OCI-LY3 (cell line): ENCODE data around the gene ST7.
"Not testable (repeated sequence)": the region's sequence is repeated elsewhere in the genome, so short reads cannot be mapped to it uniquely, and the experiment has no call there.

Experiments used
- H2AFZ ChIP-seq: fragments of 200-600, 300-600 bp; shearing (Covaris generic); 2 replicates; pipeline ENCODE4 v1.6.0; 2014; ENCODE audit warnings: antibody characterized with exemption, low read depth, low read length
- H3K27ac ChIP-seq: fragments of 200-600, 300-600 bp; sonication (generic); 2 replicates; pipeline ENCODE4 v1.5.1; 2014; ENCODE audit warnings: mild to moderate bottlenecking, low read length, moderate library complexity, mixed read lengths
- H3K27me3 ChIP-seq: fragments of 200-600, 300-600 bp; sonication (generic); 2 replicates; pipeline ENCODE4 v1.6.1; 2014; ENCODE audit warnings: low read depth, low read length, mixed read lengths
- H3K36me3 ChIP-seq: fragments of 200-600, 300-600 bp; sonication (generic); replicated peaks from 2 replicates; pipeline ENCODE3; 2014; ENCODE audit warnings: low read depth, low read length, mixed read lengths
- H3K4me1 ChIP-seq: fragments of 300-600, 200-600 bp; sonication (generic); 2 replicates; pipeline ENCODE4 v1.6.1; 2014; ENCODE audit warnings: low read length, mixed read lengths
- H3K4me2 ChIP-seq: fragments of 200-600, 300-600 bp; sonication (generic); 2 replicates; pipeline ENCODE4 v1.6.1; 2014; ENCODE audit warnings: low read length, mixed read lengths
- H3K4me3 ChIP-seq: fragments of 300-600, 200-600 bp; sonication (generic); 2 replicates; pipeline ENCODE4 v1.5.1; 2014; ENCODE audit warnings: antibody characterized with exemption, mild to moderate bottlenecking, low read length, moderate library complexity
- H3K79me2 ChIP-seq: fragments of 300-600, 200-600 bp; shearing (Covaris generic); 2 replicates; pipeline ENCODE4 v1.6.1; 2014; ENCODE audit warnings: mild to moderate bottlenecking, low read length, mixed read lengths
- H3K9ac ChIP-seq: fragments of 300-600, 200-600 bp; shearing (Covaris generic); 2 replicates; pipeline ENCODE4 v1.6.0; 2014; ENCODE audit warnings: mild to moderate bottlenecking, low read length, moderate library complexity
- H3K9me3 ChIP-seq: fragments of 200-600, 300-600 bp; shearing (Covaris generic); 2 replicates; pipeline ENCODE4 v1.6.1; 2014; ENCODE audit warnings: low read length, mixed read lengths; ENCODE audit not compliant: insufficient read depth
- H4K20me1 ChIP-seq: fragments of 200-600, 300-600 bp; sonication (generic); 2 replicates; pipeline ENCODE4 v1.6.1; 2016; ENCODE audit warnings: low read length, mixed read lengths; ENCODE audit not compliant: insufficient read depth
- EZH2phosphoT487 ChIP-seq: fragments of 200-600 bp; shearing (Covaris generic); IDR thresholded peaks from 2 replicates; pipeline ENCODE4 v1.6.1; 2018; ENCODE audit warnings: antibody characterized with exemption, mixed run types, low read depth
- TF ChIP-seq, protein P1 (sequence below): fragments of 200-600, 300-600 bp; sonication (generic); IDR thresholded peaks from 2 replicates; pipeline ENCODE4 v1.5.1; 2014; ENCODE audit warnings: antibody characterized with exemption, low read length, low read depth

The ST7 gene

DNA sequence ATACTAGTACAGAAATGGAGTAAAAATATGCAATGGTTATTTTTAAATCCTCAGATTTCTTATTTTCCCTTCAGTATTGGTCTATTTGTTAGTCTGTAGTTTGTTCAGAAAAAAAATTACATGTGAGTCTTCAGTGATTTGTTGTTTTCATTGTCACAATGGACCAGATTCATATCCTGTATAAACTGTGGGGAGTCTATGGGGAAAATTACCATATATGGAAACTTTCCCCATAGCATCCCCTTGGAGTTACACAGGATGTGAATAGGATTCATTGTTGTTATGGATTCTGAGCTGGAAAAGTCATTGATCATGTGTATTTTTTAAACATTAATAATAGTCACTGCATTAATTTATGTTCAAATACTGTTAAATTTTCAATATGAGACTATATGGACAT, 72.6 kb downstream of the ST7 start:
- no peak overlapping the region for H3K4me3 ChIP-seq
- H3K9ac ChIP-seq, result no peak overlapping the region
- H3K27me3 ChIP-seq, result no peaks in the 10 kb centered on the region
- H3K36me3 ChIP-seq, result peaks cover 47% of the 10 kb centered on the region
- no peak overlapping the region for H3K27ac ChIP-seq
- H3K4me2 ChIP-seq, result no peak overlapping the region
- H4K20me1 ChIP-seq, result peaks cover 77% of the 10 kb centered on the region
- peaks cover 11% of the 10 kb centered on the region for H3K4me1 ChIP-seq
- TF ChIP-seq, protein P1, sequence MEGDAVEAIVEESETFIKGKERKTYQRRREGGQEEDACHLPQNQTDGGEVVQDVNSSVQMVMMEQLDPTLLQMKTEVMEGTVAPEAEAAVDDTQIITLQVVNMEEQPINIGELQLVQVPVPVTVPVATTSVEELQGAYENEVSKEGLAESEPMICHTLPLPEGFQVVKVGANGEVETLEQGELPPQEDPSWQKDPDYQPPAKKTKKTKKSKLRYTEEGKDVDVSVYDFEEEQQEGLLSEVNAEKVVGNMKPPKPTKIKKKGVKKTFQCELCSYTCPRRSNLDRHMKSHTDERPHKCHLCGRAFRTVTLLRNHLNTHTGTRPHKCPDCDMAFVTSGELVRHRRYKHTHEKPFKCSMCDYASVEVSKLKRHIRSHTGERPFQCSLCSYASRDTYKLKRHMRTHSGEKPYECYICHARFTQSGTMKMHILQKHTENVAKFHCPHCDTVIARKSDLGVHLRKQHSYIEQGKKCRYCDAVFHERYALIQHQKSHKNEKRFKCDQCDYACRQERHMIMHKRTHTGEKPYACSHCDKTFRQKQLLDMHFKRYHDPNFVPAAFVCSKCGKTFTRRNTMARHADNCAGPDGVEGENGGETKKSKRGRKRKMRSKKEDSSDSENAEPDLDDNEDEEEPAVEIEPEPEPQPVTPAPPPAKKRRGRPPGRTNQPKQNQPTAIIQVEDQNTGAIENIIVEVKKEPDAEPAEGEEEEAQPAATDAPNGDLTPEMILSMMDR, result no peak
- peaks cover 12% of the 10 kb centered on the region; the same call in 1 of the 2 replicates for H3K9me3 ChIP-seq
- no peak overlapping the region for H2AFZ ChIP-seq
- peaks cover 97% of the 10 kb centered on the region for H3K79me2 ChIP-seq

GRCh38 chr7:117030346-117030745, 77.0 kb downstream of the ST7 start:
- not testable (repeated sequence) for H3K27ac ChIP-seq, H3K4me3 ChIP-seq, H3K4me2 ChIP-seq, H3K4me1 ChIP-seq, H3K27me3 ChIP-seq, H2AFZ ChIP-seq, H3K9ac ChIP-seq
- Histone ChIP-seq H3K79me2 (peaks cover 87% of the 10 kb centered on the region), H3K36me3 (peaks cover 33% of the 10 kb centered on the region), H4K20me1 (peaks cover 66% of the 10 kb centered on the region), H3K9me3 (peaks cover 12% of the 10 kb centered on the region; the same call in 1 of the 2 replicates)

- not testable (repeated sequence) for H3K27me3 ChIP-seq, H3K9ac ChIP-seq, H2AFZ ChIP-seq, H3K4me1 ChIP-seq, H3K4me2 ChIP-seq, H3K27ac ChIP-seq, H3K4me3 ChIP-seq
- peaks cover 87% of the 10 kb centered on the region for H3K79me2 ChIP-seq
- H3K36me3 ChIP-seq, result peaks cover 33% of the 10 kb centered on the region
- H4K20me1 ChIP-seq, result peaks cover 66% of the 10 kb centered on the region
- peaks cover 12% of the 10 kb centered on the region; the same call in 1 of the 2 replicates for H3K9me3 ChIP-seq
Measured at GRCh38 chr7:117030793-117031192, 77.5 kb downstream of the ST7 start.

DNA sequence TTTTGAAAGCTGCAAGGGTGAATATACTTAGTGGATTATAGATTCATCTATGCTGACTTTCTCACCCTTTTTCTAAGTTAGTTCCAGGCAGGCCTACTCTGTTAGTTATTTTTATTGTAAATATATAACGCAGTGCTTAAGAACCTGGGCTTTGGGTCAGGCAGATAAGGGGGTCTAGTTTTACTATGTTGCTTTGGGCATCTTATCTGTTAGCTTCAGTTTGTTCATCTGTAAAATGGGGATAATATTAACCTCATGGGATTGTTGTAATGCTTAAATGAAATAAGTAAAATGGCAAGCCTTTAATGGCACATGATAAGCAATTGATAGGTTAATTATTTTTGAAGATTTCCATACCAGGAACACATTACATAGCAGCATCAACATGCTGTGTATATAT, 79.5 kb downstream of the ST7 start:
- TF ChIP-seq, protein P1, result no peak
- no peak for TF ChIP-seq EZH2phosphoT487
- H3K79me2 ChIP-seq, result peaks cover 88% of the 10 kb centered on the region
- no peak overlapping the region for H3K9ac ChIP-seq
- H3K27ac ChIP-seq, result no peak overlapping the region
- H3K9me3 ChIP-seq, result peaks cover 12% of the 10 kb centered on the region; the same call in 1 of the 2 replicates
- H3K4me3 ChIP-seq, result no peak overlapping the region
- no peak overlapping the region for H2AFZ ChIP-seq
- H3K4me2 ChIP-seq, result no peak overlapping the region
- H3K36me3 ChIP-seq, result peaks cover 23% of the 10 kb centered on the region
- H3K27me3 ChIP-seq, result no peaks in the 10 kb centered on the region
- H3K4me1 ChIP-seq, result no peaks in the 10 kb centered on the region
- peaks cover 71% of the 10 kb centered on the region for H4K20me1 ChIP-seq

GRCh38 chr7:117034851-117035464, 81.7 kb downstream of the ST7 start:
- Histone ChIP-seq H3K27me3 (no peaks in the 10 kb centered on the region), H3K4me3 (no peak overlapping the region), H3K27ac (no peak overlapping the region), H3K4me2 (no peak overlapping the region), H2AFZ (no peak overlapping the region), H3K36me3 (peaks cover 5% of the 10 kb centered on the region), H3K4me1 (no peaks in the 10 kb centered on the region), H3K9me3 (peaks cover 9% of the 10 kb centered on the region; the same call in 1 of the 2 replicates), H3K9ac (no peak overlapping the region), H4K20me1 (peaks cover 78% of the 10 kb centered on the region), H3K79me2 (peaks cover 86% of the 10 kb centered on the region)
- TF ChIP-seq EZH2phosphoT487, result no peak
- TF ChIP-seq, protein P1, result no peak
